Posterior vena cava (tissue), 2 donors: Measurements from ENCODE around the gene UNC13C. TPM values are rescaled to one million over a fixed set of nuclear protein-coding genes. Genes with fewer than 3 reads are reported as not detected.

ENCODE experiments used
- DNase-seq: peaks from one replicate; pipeline ENCODE4 v3.0.0-alpha.2; 2020; ENCODE audit warnings: low spot score
- intact Hi-C, 2 donors: fragments of 100-400 bp; cut with DNase I; formaldehyde crosslinking; loops; one replicate each; pipeline versions ENCODE4 v1.14.1 to v1.14.2; 2022 to 2023
- total RNA-seq, 2 donors: library from RNA; stranded (reverse); fragmentation: NEBNext Ultra II Directional; extraction: Animal tissue kit (Norgen Biotek cat#: 25700); gene quantifications; one replicate each; pipeline ENCODE4 v1.2.1, GENCODE V29; 2021
- donor health status: DM: yes; HTN: yes; CAD: no.
- donor health status: DM: yes; HTN: yes; CAD: no.

UNC13C gene
- total RNA-seq, 2 donors from 2014 or later, result 0.05 to 0.14 TPM

GRCh38 chr15:54014067-54014655 lies 35.9 kb downstream of the UNC13C start:
- no peak for DNase-seq
- intact Hi-C loops, result no loop called here

- DNase-seq, result no peak
These were observed 39.0 kb downstream of the UNC13C start for GRCh38 chr15:54017251-54017650.

DNA sequence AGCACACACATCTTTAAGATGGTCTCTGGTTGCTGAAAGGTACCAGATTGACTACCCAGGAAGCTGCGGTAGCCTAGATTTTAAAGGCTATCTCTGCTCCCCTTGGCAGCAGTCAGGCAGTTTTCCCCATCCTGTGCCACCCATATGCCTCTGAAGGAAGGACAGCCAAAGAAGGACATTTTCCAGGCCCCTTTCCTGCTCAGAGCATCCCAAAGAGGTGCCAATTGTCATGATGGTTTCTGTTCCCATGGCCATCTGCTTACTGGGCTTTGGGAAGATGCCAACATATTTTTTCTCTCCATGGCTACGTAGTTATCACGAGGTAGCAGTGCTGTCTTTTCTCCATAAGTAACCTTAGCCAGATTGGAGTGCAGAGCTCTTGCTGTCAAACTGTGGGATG lies 39.7 kb downstream of the UNC13C start:
- intact Hi-C loops, result no loop called here
- no peak for DNase-seq

More at GRCh38 chr15:54017251-54017650, 39.0 kb downstream of the UNC13C start:
- intact Hi-C loops, result no loop called here

- intact Hi-C loops, result no loop called here
- no peak for DNase-seq
These were observed 48.0 kb downstream of the UNC13C start for GRCh38 chr15:54026258-54026657.

DNA sequence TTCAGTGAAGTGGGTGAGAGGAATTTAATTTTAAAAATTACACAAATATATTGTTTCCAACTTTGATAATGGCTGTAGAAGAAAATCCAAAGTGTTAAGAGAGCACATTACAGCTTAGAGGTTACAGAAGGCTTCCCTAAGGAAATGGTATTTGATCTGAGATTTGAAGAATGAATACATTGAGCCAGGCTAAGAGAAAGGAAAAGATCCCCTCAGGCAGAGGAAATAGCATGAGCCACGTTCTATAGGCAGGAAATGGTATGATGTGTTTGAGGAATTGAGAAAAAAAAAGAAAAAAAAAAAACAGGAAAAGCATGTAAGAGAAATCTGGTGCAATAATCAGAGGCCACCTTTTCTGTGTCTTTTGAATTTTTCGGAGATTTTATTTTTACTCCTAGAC lies 48.6 kb downstream of the UNC13C start:
- intact Hi-C loops, result no loop called here
- DNase-seq, result no peak

DNA sequence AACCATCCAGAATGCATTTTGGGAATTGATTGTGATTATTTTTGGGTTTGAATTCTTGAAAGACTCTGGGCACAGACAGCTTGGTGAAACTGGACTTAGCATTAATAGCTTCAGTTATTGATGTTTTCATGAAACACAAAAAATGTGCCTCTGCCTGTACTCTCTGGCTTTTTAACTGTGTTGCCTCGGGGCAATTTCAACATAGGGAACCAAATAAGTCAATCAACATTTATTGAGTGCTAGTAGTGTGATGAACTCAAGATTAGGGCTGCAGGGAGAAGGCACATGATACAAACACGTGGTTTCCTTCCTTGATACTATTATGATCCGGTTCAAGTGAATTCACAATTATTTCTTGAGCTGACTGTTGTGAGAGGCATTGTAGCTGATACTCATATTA lies 50.8 kb downstream of the UNC13C start:
- intact Hi-C loops, result no loop called here
- no peak for DNase-seq

DNA sequence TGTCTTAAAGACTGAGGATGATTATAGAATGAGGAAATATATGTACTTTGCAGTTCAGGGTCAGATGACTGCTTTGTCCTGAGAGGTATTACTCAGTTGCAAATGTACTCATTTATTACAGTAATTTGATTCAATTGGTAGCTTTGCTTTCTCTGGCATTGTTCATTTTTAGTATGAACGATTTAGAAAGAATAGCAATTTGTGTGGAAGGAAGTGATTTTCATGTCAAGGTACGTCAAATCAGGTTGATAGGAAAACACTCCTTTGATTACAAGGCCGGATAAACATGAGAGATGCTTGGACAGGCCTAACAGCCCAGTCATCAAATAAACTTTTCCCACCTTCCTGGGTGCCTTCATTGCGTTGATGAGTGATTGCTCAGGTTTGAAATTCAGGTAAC lies 53.8 kb downstream of the UNC13C start:
- intact Hi-C loops, result loop anchor here in 1 of 2 donors (10.0 kb wide), 1 partner anchor 857 kb away; no protein-coding TSS in a partner anchor
- DNase-seq, result no peak

- DNase-seq, result no peak
- intact Hi-C loops, result loop anchor here in 1 of 2 donors (10.0 kb wide), 1 partner anchor 859 kb away; no protein-coding TSS in a partner anchor
These were observed 55.2 kb downstream of the UNC13C start for GRCh38 chr15:54033356-54033860.

DNA sequence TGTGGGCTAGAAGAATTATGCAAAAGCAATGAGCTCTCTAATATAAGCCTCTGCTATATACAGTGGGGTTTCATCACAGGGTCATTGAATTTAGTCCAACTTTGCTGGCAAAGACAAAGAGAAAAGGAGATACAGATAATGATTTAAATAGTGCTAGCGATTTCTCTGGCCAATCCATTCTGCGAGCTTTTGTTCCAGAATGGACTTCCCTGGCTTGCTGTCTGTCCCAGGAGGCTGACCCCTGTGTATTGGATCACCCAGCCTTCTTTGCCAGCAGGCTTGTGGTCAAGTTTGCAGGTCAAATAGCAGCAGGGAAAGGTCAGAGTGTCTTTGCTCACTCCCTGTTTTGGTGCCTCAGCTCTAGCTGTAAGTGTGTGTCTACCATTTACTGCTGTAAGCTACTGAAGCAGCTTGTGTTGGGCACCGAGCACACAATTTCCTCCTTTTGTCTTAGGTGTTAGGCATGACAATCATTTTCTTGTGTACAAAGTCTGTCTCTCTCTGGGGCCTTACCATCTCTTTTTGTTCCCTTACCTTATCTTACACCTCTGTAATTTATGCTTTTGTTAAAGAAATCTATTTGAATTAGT lies 55.7 kb downstream of the UNC13C start:
- DNase-seq, result no peak
- intact Hi-C loops, result loop anchor here in 1 of 2 donors (10.0 kb wide), 1 partner anchor 859 kb away; no protein-coding TSS in a partner anchor

- no peak for DNase-seq
- intact Hi-C loops, result loop anchor here in 1 of 2 donors (10.0 kb wide), 1 partner anchor 861 kb away; no protein-coding TSS in a partner anchor
These were observed 57.4 kb downstream of the UNC13C start for GRCh38 chr15:54035616-54036015.

DNA sequence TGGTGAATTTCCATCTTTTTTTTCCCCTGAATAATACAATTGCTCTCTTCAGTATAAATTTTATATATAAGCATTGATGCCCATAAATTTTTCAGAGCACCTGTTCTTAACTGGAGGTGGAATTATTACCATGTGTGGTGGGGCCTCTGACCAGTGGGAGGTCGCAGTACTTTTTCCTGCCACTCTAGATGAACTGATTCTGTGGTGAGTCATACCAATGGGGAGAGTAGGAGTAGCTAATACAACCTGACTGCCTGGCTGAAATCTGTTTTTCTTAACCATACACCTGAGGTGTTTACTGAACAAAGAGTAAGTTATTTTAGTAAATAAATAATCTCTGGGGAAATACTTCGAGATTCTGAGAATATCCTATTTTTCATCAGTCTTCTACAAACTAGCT lies 67.2 kb downstream of the UNC13C start:
- intact Hi-C loops, result loop anchor here in 1 of 2 donors (2.0 kb wide), 1 partner anchor 31 kb away; no protein-coding TSS in a partner anchor
- DNase-seq, result no peak

DNA sequence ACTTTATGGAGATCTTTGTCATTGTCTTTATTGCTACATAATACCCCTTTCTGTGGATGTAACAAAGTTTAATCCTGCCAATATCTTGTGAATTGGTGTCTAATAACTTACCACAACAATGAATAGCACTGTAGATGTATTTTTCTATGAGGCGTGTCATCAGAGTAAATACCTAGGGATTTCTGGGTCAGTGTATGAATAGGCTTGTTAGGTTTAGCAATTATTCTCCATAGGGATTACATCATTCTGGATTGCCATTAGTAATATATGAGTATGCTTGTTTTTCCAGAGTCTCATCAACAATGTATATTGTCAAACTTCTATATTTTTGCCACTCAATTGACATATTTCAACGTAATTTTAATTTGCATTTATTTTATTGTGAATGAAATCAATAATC lies 67.9 kb downstream of the UNC13C start:
- no peak for DNase-seq
- intact Hi-C loops, result no loop called here

DNA sequence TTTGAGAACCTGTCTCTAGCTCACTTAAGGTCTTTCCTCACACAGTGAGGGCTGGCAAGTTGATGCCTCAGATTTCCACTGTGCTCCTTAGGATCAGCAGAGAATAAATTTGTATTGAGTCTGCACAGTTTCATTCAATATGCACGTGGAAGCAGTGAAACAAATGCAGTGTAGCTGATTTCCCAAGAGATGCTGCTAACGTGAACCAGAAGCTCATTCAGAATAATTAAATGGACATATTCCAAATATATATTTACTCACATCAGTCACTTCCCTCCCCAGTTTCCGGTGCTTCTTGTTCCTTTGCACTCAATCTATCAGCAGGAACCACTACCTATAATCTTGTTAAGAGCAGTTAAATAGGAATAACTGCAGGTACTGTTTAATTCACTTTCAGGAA lies 86.1 kb downstream of the UNC13C start:
- intact Hi-C loops, result no loop called here
- no peak for DNase-seq

DNA sequence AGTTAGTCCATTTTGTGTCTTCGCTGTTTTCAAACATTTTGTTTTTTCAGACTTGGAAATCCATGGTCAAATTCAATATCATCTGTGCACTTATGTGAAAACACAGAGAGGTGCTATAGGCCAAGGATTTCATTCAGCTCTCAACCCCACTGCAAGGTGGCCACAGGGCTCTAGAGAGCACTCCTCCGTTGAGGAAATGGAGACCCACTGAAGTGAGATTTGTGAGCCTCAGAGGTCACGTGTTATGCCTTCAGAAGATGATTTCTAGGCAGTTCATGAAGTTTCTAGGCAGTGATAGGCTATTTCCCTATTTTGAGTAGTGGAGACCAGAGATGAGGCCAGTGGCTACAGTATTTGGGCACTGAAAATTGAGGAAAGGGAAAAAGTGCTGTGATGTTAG lies 88.2 kb downstream of the UNC13C start:
- DNase-seq, result no peak
- intact Hi-C loops, result no loop called here

- intact Hi-C loops, result no loop called here
- DNase-seq, result no peak
These were observed 104.7 kb downstream of the UNC13C start for GRCh38 chr15:54082836-54083492.

- intact Hi-C loops, result no loop called here
These were observed 105.3 kb downstream of the UNC13C start for GRCh38 chr15:54083501-54083900.

DNA sequence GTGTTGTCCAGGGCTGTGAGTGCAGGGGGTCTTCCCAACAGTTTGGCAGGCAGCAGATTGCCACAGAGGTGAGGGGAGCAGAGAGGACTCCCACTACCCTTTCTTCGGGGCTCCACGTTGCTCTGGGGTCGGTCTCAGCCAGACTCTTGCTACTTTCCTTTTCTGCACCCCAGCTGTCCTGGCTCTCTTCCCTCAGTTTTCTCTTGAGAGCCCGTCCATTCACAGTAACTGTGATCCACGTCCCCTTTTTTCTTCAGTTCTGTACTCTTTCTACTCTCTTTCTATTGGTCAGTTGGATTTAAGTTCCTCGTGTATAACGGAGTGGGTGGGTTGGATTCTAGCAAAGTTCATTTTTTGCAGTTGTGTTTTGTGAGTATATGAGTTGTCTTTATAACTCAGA lies 105.8 kb downstream of the UNC13C start:
- DNase-seq, result no peak

More at GRCh38 chr15:54083501-54083900, 105.3 kb downstream of the UNC13C start:
- DNase-seq, result no peak

GRCh38 chr15:54088837-54089236 lies 110.6 kb downstream of the UNC13C start:
- intact Hi-C loops, result no loop called here
- no peak for DNase-seq

More for the DNA sequence above, 105.8 kb downstream of the UNC13C start:
- intact Hi-C loops, result no loop called here

DNA sequence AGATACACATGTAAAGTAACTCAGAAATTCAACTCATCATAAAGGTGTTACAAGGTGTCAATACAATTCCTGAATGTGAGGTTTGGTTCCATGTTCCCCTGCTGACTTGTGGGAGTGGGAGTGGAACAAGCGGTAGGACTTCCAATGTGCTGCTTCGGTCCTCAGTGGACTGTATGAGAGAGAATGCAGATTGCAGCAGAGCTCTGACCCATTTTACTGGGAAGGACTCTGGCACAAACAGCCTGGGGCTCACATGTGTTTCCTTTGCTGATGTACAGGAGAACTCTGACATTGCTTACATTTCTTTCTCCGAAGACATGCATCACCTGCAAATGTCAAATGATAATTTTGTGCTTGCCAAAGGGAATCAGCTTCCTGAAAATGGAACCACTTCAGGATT lies 111.5 kb downstream of the UNC13C start:
- intact Hi-C loops, result no loop called here
- DNase-seq, result no peak

DNA sequence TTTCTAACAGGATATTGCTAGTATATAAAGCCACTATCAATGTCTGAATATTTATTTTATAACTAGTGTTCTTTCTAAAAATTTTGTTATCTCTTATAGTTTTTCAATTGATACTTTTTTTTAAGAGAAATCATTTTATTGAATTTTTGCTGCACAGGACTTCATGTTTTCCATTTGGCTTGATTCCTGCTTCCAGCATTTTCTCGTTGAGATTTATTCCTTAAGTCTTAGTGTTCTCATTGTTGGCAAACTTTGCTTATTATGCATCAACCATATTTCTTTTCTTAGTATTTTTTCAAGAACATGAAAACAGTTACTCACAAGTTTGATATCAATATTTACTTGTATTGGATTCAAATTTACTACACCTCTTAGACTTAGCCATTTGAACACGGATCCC lies 113.4 kb downstream of the UNC13C start:
- DNase-seq, result no peak
- intact Hi-C loops, result no loop called here
